A673 (cell line): ENCODE results near the gene ZNRF4. TPM values are rescaled to one million over a fixed set of nuclear protein-coding genes. Genes with fewer than 3 reads are reported as not detected.

Source experiments
- BruUV-seq: library from RNA; stranded (reverse); fragments of 400-500 nt; replicated peaks from 2 replicates; lab custom pipeline; 2021; lab: Mats Ljungman, UMichigan
- CTCF ChIA-PET: fragments of 300-600 bp; sonication (Branson Sonifier 250); formaldehyde crosslinking; loops from one replicate; lab custom pipeline; 2022; ENCODE audit warnings: antibody characterized with exemption; lab: Charles Lee
- POLR2A ChIA-PET: fragments of 300-600 bp; sonication (Branson Sonifier 250); formaldehyde crosslinking; loops from one replicate; lab custom pipeline; 2022; ENCODE audit warnings: antibody characterized with exemption; ENCODE audit not compliant: low non-redundant PET; lab: Charles Lee
- DNase-seq: peaks from one replicate; pipeline ENCODE4 v3.0.0-alpha.2; 2015; ENCODE audit warnings: low spot score
- H3K27ac ChIP-seq: fragments of 200-600 bp; sonication (generic); 2 replicates; pipeline ENCODE4 v1.5.1; 2016; ENCODE audit warnings: mixed run types, low read depth, mild to moderate bottlenecking, mixed read lengths, antibody characterized with exemption, low read length; ENCODE audit not compliant: poor library complexity, severe bottlenecking
- H3K27me3 ChIP-seq: fragments of 200-600 bp; sonication (generic); replicated peaks from 2 replicates; pipeline ENCODE4 v1.6.1; 2017; ENCODE audit warnings: mixed run types, low read depth, mild to moderate bottlenecking, mixed read lengths, antibody characterized with exemption, low read length; ENCODE audit not compliant: insufficient read depth, poor library complexity
- H3K36me3 ChIP-seq: fragments of 200-600 bp; sonication (generic); 2 replicates; pipeline ENCODE4 v1.6.1; 2016; ENCODE audit warnings: mixed run types, mild to moderate bottlenecking, mixed read lengths, antibody characterized with exemption, low read length; ENCODE audit not compliant: insufficient read depth, poor library complexity, severe bottlenecking
- H3K4me1 ChIP-seq: fragments of 200-600 bp; sonication (generic); 2 replicates; pipeline ENCODE4 v1.6.1; 2017; ENCODE audit warnings: mixed run types, mild to moderate bottlenecking, mixed read lengths, antibody characterized with exemption, low read length; ENCODE audit not compliant: insufficient read depth, poor library complexity, severe bottlenecking
- H3K4me3 ChIP-seq: fragments of 200-600 bp; sonication (generic); 2 replicates; pipeline ENCODE4 v1.5.1; 2016; ENCODE audit warnings: low read depth, mixed run types, mild to moderate bottlenecking, mixed read lengths, low read length; ENCODE audit not compliant: poor library complexity, severe bottlenecking
- H3K9me3 ChIP-seq: fragments of 200-600 bp; sonication (generic); 2 replicates; pipeline ENCODE4 v1.6.1; 2016; ENCODE audit warnings: mixed run types, low read depth, mild to moderate bottlenecking, mixed read lengths, antibody characterized with exemption, low read length; ENCODE audit not compliant: poor library complexity, severe bottlenecking
- CTCF ChIP-seq: fragments of 300-800, 200-600 bp; sonication (generic); conservative IDR thresholded peaks from 2 replicates; pipeline ENCODE4 v1.5.1; 2017; ENCODE audit warnings: low read depth, mild to moderate bottlenecking, antibody characterized with exemption, low read length, moderate library complexity, mixed read lengths
- EZH2 ChIP-seq: fragments of 200-600 bp; sonication (generic); IDR thresholded peaks from 2 replicates; pipeline ENCODE4 v1.6.1; 2017; ENCODE audit warnings: borderline replicate concordance, low read depth, mild to moderate bottlenecking, mixed read lengths, antibody characterized with exemption, low read length; ENCODE audit not compliant: poor library complexity, severe bottlenecking
- intact Hi-C: fragments of 100-400 bp; cut with micrococcal nuclease; formaldehyde crosslinking; loops from one replicate; pipeline ENCODE4 v1.10.0; 2022; ENCODE audit not compliant: unreplicated experiment
- total RNA-seq: library from RNA; stranded (reverse); gene quantifications from 2 replicates; pipeline ENCODE4 v1.2.3, GENCODE V29; 2021

ZNRF4 gene
- total RNA-seq, 1 experiment from 2014 or later: not detected

- BruUV-seq: no TSS peak
- Histone ChIP-seq H3K4me3 (no peak overlapping the region), H3K27ac (no peak overlapping the region), H3K27me3 (no peaks in the 10 kb centered on the region), H3K36me3 (no peaks in the 10 kb centered on the region), H3K4me1 (no peaks in the 10 kb centered on the region), H3K9me3 (no peaks in the 10 kb centered on the region)
- ChIA-PET POLR2A (no interaction called here), CTCF (no interaction called here)
- DNase-seq: no peak
- intact Hi-C loops: no loop called here
- TF ChIP-seq EZH2 (no peak), CTCF (no peak)
Observed at GRCh38 chr19:5459360-5459759, 4.1 kb downstream of the ZNRF4 start.

- POLR2A ChIA-PET: no interaction called here
- no TSS peak for BruUV-seq
Observed at GRCh38 chr19:5460748-5461147, 5.5 kb downstream of the ZNRF4 start.

GRCh38 chr19:5463959-5464358, 8.7 kb downstream of the ZNRF4 start:
- Histone ChIP-seq H3K4me3 (no peak overlapping the region), H3K36me3 (no peaks in the 10 kb centered on the region), H3K27ac (no peak overlapping the region), H3K9me3 (no peaks in the 10 kb centered on the region), H3K27me3 (no peaks in the 10 kb centered on the region), H3K4me1 (peaks cover 16% of the 10 kb centered on the region)
- ChIA-PET CTCF (no interaction called here), POLR2A (no interaction called here)
- TF ChIP-seq CTCF (no peak), EZH2 (no peak)
- intact Hi-C loops: no loop called here
- no TSS peak for BruUV-seq
- no peak for DNase-seq

More at GRCh38 chr19:5460748-5461147, 5.5 kb downstream of the ZNRF4 start:
- H3K9me3 ChIP-seq: no peaks in the 10 kb centered on the region
- no peak overlapping the region for H3K27ac ChIP-seq
- no peak overlapping the region for H3K4me3 ChIP-seq
- no peaks in the 10 kb centered on the region for H3K36me3 ChIP-seq
- DNase-seq: no peak
- no peaks in the 10 kb centered on the region for H3K27me3 ChIP-seq
- TF ChIP-seq CTCF: no peak
- no peak for TF ChIP-seq EZH2
- no peaks in the 10 kb centered on the region for H3K4me1 ChIP-seq
- CTCF ChIA-PET: no interaction called here
- intact Hi-C loops: no loop called here
